Gastroesophageal sphincter (tissue), 3 donors: ENCODE measurements around the gene TEDDM1.

ENCODE experiments used
- CTCF ChIP-seq, 4 experiments: fragments of 200-600 bp in 2 of 4; fragments of 450-650 bp in 2 of 4; sonication (generic) in 1 of 4; IDR thresholded peaks; one replicate each; pipeline ENCODE4 v1.5.1; 2017 to 2019; ENCODE audit warnings: antibody characterized with exemption in 4 of 4, mild to moderate bottlenecking in 2 of 4, moderate library complexity in 2 of 4
- EP300 ChIP-seq: sonication (generic); formaldehyde crosslinking; IDR thresholded peaks from one replicate; pipeline ENCODE4 v1.6.1; 2017; ENCODE audit warnings: antibody characterized with exemption, mild to moderate bottlenecking
- POLR2A ChIP-seq, 2 donors: fragments of 450-650 bp; IDR thresholded peaks; one replicate each; pipeline ENCODE4 v1.6.1; 2017; ENCODE audit warnings: antibody characterized with exemption in 2 of 2, mild to moderate bottlenecking in 2 of 2, moderate library complexity in 1 of 2
- POLR2AphosphoS5 ChIP-seq: sonication (generic); formaldehyde crosslinking; IDR thresholded peaks from one replicate; pipeline ENCODE4 v1.6.1; 2017; ENCODE audit warnings: antibody characterized with exemption

GRCh38 chr1:182395906-182396305, 4.6 kb downstream of the TEDDM1 start:
- TF ChIP-seq CTCF (IDR thresholded peaks at IDR 0.05) (no peak), EP300 (no peak), POLR2AphosphoS5 (no peak), POLR2A (IDR thresholded peaks at IDR 0.05) (no peak)
